Measurements from ENCODE around the gene FER. TPM values are rescaled to one million over a fixed set of nuclear protein-coding genes. Genes with fewer than 3 reads are reported as not detected.

FER gene
- total and polyA plus RNA-seq, 10 of the 15 experiments (the other 5 are each of a cell fraction or from before 2014, with no cell fraction given): 4.4 to 19.1 (median 9.6) TPM

GRCh38 chr5:108924457-108924961 lies 176.8 kb downstream of the FER start (continued):
- TF ChIP-seq CEBPZ (IDR thresholded peaks at IDR 0.05; ENCODE audit: low read depth, low read length): no peak
- no peak for TF ChIP-seq SPI1 (IDR thresholded peaks at IDR 0.05; ENCODE audit: borderline replicate concordance, insufficient read depth, low read depth, low read length)
- TF ChIP-seq POLR2A (IDR thresholded peaks at IDR 0.05; ENCODE audit: low read depth, low read length): no peak
- no peak for TF ChIP-seq NFIC (IDR thresholded peaks at IDR 0.05; ENCODE audit: low read depth, low read length)
- 0 out of 2 replicates have a peak, but pooled peaks have one; percentile 24 for TF ChIP-seq MXI1 (IDR thresholded peaks at IDR 0.05; ENCODE audit: low read depth, low read length)

GRCh38 chr5:108925073-108925472 lies 177.4 kb downstream of the FER start:
- Histone ChIP-seq H3K4me1 (ENCODE audit: control insufficient read depth, insufficient read depth, low read length) (no peaks in the 10 kb centered on the region), H3K27me3 (replicated peaks in 1 of 2; ENCODE audit: control insufficient read depth in 2 of 2, insufficient read depth in 2 of 2, low read length in 1 of 2) (no peaks in the 10 kb centered on the region), H4K20me1 (ENCODE audit: control insufficient read depth, insufficient read depth) (no peaks in the 10 kb centered on the region), H3K9ac (ENCODE audit: control insufficient read depth, insufficient read depth, low read length) (no peak overlapping the region), H3K4me2 (ENCODE audit: control insufficient read depth, insufficient read depth) (no peak overlapping the region; the same call in 1 of the 2 replicates), H3K36me3 (ENCODE audit: control insufficient read depth in 2 of 2, insufficient read depth in 2 of 2, low read length in 1 of 2) (no peaks in the 10 kb centered on the region), H3K9me3 (replicated peaks; ENCODE audit: control insufficient read depth, insufficient read depth, low read length) (no peaks in the 10 kb centered on the region), H3K79me2 (ENCODE audit: control insufficient read depth, insufficient read depth, low read length) (no peaks in the 10 kb centered on the region), H3K27ac (ENCODE audit: control insufficient read depth, insufficient read depth) (peak overlapping the region; percentile 35; the same call in 1 of the 2 replicates), H3K4me3 (no peak overlapping the region), H2AFZ (ENCODE audit: control insufficient read depth, low read depth, low read length) (no peak overlapping the region)
- CTCF ChIA-PET: interaction anchor here (0.6 to 3.0 kb wide), 8 partner anchors 10 to 542 kb away, joined by 3 to 11 read pairs (median 3); no protein-coding TSS in a partner anchor
- in situ Hi-C loops (cut with MboI) (no loop called here), intact Hi-C loops (cut with micrococcal nuclease; ENCODE audit: unreplicated experiment) (loop anchor here (10.0 kb wide), 4 partner anchors 240 to 760 kb away; partner anchors contain the start of gene MAN2A1)
- SMC1A ChIA-PET (ENCODE audit: uncharacterized antibody, unreplicated experiment): interaction anchor here (0.7 to 1.7 kb wide), 7 partner anchors 13 to 545 kb away, joined by 3 to 6 read pairs (median 3); no protein-coding TSS in a partner anchor
- RAD21 ChIA-PET (ENCODE audit: unreplicated experiment): interaction anchor here (0.6 to 1.3 kb wide), 4 partner anchors 12 to 539 kb away, joined by 3 to 7 read pairs (median 4); no protein-coding TSS in a partner anchor
- ATAC-seq (peak; percentile 44), FAIRE-seq (no peak), DNase-seq (ENCODE audit: low read depth, low spot score) (no peak)
- POLR2A ChIA-PET: no interaction called here
- no TSS peak for BruUV-seq (replicated peaks)
- no peak for TF ChIP-seq SMC3 (IDR thresholded peaks at IDR 0.05; ENCODE audit: borderline replicate concordance, low read length)
- TF ChIP-seq YY1 (IDR thresholded peaks at IDR 0.05; ENCODE audit: low read depth, low read length): no peak
- TF ChIP-seq BRCA1 (IDR thresholded peaks at IDR 0.05; ENCODE audit: low read depth, low read length): no peak
- no peak for TF ChIP-seq ZBTB33 (IDR thresholded peaks at IDR 0.05)
- TF ChIP-seq ZNF217 (IDR thresholded peaks at IDR 0.05): no peak
- TF ChIP-seq RELA (IDR thresholded peaks at IDR 0.05; ENCODE audit: borderline replicate concordance, partially characterized antibody): no peak
- TF ChIP-seq PKNOX1 (IDR thresholded peaks at IDR 0.05): no peak
- TF ChIP-seq EED (IDR thresholded peaks at IDR 0.05; ENCODE audit: low read depth): no peak
- TF ChIP-seq NFYB (IDR thresholded peaks at IDR 0.05; ENCODE audit: insufficient read depth, low read depth, low read length): no peak
- no peak for TF ChIP-seq NBN (IDR thresholded peaks at IDR 0.05)
- no peak for TF ChIP-seq CEBPB (IDR thresholded peaks at IDR 0.05; ENCODE audit: borderline replicate concordance in 1 of 2, low read depth in 2 of 2, low read length in 2 of 2)
- TF ChIP-seq STAT1 (conservative IDR thresholded peaks at IDR 0.05): no peak
- no peak for TF ChIP-seq TCF12 (IDR thresholded peaks at IDR 0.05; ENCODE audit: low read depth, low read length)
